ENCODE data around the gene SSNA1. TPM values are rescaled to one million over a fixed set of nuclear protein-coding genes. Genes with fewer than 3 reads are reported as not detected.

Gene SSNA1
- total RNA-seq, 4 donors from 2014 or later = 26.7 to 69.3 (median 55.8) TPM

- no peak for TF ChIP-seq CTCF (IDR thresholded peaks at IDR 0.05; ENCODE audit: low read depth)
Observed at GRCh38 chr9:137200311-137201204, 12.1 kb downstream of the SSNA1 start, which contains the start of gene TPRN. TPRN (minus strand) TSS chr9:137200741; CDS start chr9:137200711, 30 bp downstream.

GRCh38 chr9:137201205-137201868, 12.9 kb downstream of the SSNA1 start:
- TF ChIP-seq CTCF (IDR thresholded peaks at IDR 0.05; ENCODE audit: low read depth) = no peak

GRCh38 chr9:137202966-137203365, 14.5 kb downstream of the SSNA1 start:
- no peak for TF ChIP-seq CTCF (IDR thresholded peaks at IDR 0.05; ENCODE audit: low read depth)

- TF ChIP-seq CTCF (IDR thresholded peaks at IDR 0.05; ENCODE audit: low read depth) = no peak
Observed at GRCh38 chr9:137204731-137205125, 16.3 kb downstream of the SSNA1 start.

- no peak for TF ChIP-seq CTCF (IDR thresholded peaks at IDR 0.05; ENCODE audit: low read depth)
Observed at GRCh38 chr9:137205126-137206069, 16.9 kb downstream of the SSNA1 start, which contains the start of the genes NDOR1 and TMEM203. NDOR1 (plus strand) TSS chr9:137205700; CDS start chr9:137205778, 78 bp downstream. TMEM203 (minus strand) TSS chr9:137205648; CDS start chr9:137205414, 234 bp downstream.

GRCh38 chr9:137206602-137207001, 18.1 kb downstream of the SSNA1 start:
- TF ChIP-seq CTCF (IDR thresholded peaks at IDR 0.05; ENCODE audit: low read depth) = no peak
